MV-4-11 (cell line): ENCODE data around the gene MLLT3.

Source experiments
- DNase-seq: peaks from one replicate; lab custom pipeline; 2025; lab: John Stamatoyannopoulos, UW

Gene MLLT3

DNA sequence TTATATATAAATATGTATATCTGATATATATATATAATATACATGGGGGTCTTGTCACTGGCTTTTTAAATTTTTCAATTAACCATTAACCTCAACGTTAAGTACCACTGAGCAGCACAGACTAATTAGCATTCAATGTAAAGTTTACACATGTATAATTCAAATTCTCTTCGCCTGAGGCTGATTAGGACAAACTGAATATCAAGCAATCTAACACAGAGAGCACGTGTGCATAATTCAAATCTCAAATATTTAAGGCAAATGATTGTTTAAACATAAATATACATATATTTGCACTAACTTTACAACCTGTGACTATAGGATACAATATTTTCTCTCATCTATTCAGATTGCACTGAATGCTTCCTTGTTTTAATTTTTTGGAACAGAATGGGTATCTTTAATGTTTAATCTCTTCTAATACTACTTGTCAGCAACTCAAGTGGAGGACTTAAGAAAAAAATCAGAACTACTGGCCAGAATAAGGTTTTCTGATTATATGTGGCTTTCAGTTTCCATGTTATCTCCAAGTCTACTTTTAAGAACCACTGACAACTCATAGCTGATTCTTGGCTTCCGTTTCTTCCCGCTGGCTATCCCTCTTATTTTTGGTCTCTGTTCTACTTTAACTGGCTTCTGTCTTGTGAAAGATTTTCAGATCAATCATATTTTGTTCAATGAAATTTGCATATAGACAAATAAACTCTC lies 204.8 kb downstream of the MLLT3 start:
- no peak for DNase-seq

GRCh38 chr9:20414150-20414549 lies 208.1 kb downstream of the MLLT3 start:
- no peak for DNase-seq

- no peak for DNase-seq
Measured at GRCh38 chr9:20409321-20410092, 212.8 kb downstream of the MLLT3 start.

DNA sequence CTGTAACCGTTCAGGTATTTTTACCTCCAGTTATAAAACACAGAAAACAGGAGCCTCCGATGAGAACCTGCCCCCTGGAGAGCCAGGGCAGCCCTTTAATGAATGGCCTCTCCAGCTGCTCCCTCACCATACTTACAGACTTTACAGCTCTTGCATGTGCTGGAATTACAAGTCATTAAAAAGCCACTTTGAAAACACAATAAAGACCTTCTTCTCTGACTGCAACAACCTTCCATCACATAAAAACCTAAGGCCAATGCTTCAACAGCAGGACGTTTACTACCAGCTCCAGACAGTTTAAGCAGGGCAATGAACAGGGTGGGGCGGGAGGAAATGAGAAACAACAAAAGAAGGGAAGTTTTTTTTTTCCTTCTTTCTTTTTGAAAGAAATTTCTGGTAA lies 213.8 kb downstream of the MLLT3 start:
- DNase-seq: no peak

- DNase-seq: no peak
Measured at GRCh38 chr9:20407013-20407412, 215.3 kb downstream of the MLLT3 start.

GRCh38 chr9:20406344-20406743 lies 216.0 kb downstream of the MLLT3 start:
- DNase-seq: no peak

GRCh38 chr9:20405616-20406015 lies 216.7 kb downstream of the MLLT3 start:
- DNase-seq: no peak

- DNase-seq: no peak
Measured at GRCh38 chr9:20405078-20405477, 217.2 kb downstream of the MLLT3 start.

- DNase-seq: no peak
Measured at GRCh38 chr9:20404192-20404813, 218.0 kb downstream of the MLLT3 start.

DNA sequence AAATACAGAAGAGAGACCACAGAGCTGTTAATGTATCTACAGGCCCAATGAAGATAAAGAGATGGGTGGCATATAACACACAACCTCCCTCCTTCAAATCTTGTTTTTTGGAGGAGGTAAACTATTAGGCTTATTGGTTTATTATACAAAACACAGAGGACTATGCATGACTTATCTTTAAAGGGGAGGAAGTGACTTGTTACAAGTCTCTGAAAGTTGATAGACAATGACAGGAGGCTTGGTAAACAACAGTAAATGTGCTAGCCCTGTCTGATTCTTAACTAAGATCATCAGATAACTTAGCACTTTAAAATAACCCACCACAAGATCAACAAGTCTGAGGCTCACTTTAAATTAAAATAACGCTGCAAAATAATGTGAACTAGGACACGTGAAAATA lies 219.0 kb downstream of the MLLT3 start:
- DNase-seq: no peak

- DNase-seq: no peak
Measured at GRCh38 chr9:20402273-20402875, 219.9 kb downstream of the MLLT3 start.

- no peak for DNase-seq
Measured at GRCh38 chr9:20398536-20399338, 223.6 kb downstream of the MLLT3 start.

DNA sequence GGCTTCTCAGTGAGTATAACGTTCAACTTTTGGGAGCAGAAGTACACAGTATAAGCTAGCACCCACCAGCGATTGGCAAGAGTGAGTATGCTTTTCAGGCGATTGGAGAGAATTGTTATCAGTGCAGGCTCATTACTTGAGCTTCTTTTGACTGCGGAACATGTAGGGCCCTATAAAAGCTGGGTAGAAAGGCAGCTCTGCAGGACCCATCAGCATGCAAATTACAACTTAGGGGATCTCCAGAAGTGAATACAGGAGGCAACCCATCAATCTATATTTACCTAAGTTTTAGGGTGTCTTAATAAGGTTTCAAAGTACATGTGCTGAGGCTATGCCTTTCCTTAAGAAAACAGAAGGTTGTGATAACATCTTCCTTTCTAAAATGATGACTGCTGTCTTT lies 225.0 kb downstream of the MLLT3 start:
- no peak for DNase-seq

DNA sequence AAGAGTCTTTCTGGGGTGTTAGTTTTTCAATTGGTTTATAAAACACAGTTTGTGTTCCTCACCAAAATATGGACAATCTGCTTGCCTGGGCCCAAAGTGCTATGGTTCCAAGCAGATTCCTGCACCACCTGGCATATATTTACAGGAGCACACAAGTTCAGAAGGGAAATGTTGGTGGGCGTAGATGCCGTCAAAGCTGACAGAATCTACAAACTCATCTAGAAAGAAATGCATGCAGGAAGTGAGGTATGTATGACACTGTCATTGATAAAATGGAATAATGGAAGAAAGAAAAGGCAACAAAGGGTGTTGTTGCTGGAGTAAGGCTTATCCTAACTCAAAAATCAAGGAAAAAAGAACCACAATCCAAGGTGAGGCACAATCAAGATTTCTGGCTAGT lies 225.8 kb downstream of the MLLT3 start:
- no peak for DNase-seq

GRCh38 chr9:20395651-20396050 lies 226.6 kb downstream of the MLLT3 start:
- DNase-seq: no peak

DNA sequence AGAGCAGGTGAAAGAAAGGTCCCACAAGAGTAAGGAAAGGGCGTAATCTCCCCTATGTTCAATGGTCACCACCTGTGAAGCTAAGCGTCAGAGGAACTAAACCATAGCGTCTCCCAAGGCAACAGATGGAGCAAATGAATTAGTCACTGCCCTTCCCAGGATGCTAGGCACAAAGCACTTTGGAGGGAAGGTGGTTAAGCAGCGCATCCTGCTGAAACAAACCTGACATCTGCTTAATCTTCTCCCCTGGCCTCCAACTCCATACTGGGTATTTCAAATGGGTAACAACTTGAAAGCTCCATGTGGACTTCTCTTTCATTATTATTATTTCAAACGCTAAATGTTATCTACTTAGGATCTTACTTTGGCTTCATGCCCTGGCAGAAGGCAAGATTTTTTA lies 227.3 kb downstream of the MLLT3 start:
- DNase-seq: no peak

GRCh38 chr9:20391208-20391607 lies 231.1 kb downstream of the MLLT3 start:
- DNase-seq: no peak

GRCh38 chr9:20390400-20390799 lies 231.9 kb downstream of the MLLT3 start:
- no peak for DNase-seq

- DNase-seq: no peak
Measured at GRCh38 chr9:20387062-20387461, 235.2 kb downstream of the MLLT3 start.

DNA sequence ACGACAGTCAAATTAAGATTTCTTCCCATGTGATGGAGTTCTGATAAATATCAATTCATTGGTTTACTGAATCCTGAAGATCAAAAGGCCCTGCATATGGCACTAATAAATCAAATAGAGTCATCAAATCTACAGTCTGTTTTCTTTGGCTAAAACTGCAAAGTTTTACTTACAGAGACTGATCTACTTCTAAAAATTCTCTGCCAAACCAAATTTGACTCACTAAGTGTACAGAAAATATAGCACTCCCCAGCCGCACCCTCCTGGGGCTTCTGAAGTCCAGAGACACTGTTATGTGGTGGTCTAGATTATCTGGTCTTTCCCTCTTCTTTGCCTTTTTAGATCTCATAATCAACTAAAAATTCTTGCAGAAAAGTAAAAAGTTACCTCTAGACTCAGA lies 237.7 kb downstream of the MLLT3 start:
- DNase-seq: no peak

GRCh38 chr9:20382460-20383071 lies 239.7 kb downstream of the MLLT3 start:
- DNase-seq: no peak

DNA sequence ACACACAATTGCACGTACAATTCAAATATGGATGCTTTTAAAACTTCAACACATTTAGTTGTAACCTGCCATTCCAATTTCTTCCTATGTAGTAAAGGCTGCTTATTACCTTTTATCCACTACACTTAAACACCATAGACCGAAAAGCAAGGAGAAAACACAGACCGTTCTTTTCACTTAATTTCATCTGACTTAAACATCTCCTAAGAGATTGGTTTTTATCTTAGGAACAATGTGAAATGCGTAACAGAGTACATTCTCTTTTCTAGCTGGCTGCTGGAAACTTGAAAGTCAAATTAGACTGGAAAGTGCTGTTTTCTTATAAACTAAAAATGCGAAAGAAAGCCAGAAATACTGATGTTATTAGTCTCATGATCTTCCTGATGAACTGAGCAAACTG lies 241.8 kb downstream of the MLLT3 start:
- no peak for DNase-seq
